K562 (cell line): Measurements from ENCODE around the gene GABRD. TPM values are rescaled to one million over a fixed set of nuclear protein-coding genes. Genes with fewer than 3 reads are reported as not detected.

Experiments used
- BRD4 ChIP-seq: fragments of 200-600 bp; sonication (generic); IDR thresholded peaks from 2 replicates; pipeline ENCODE4 v1.6.1; 2017; ENCODE audit warnings: inconsistent platforms
- ETV1 ChIP-seq: fragments of 450-650 bp; conservative IDR thresholded peaks from 2 replicates; pipeline ENCODE4 v1.6.1; 2016; ENCODE audit warnings: missing genetic modification characterization, control low read depth, low read depth, missing compliant biosample characterization
- HMBOX1 ChIP-seq: sonication (generic); IDR thresholded peaks from 2 replicates; pipeline ENCODE4 v1.6.1; 2016
- HNRNPUL1 ChIP-seq: fragments of 200-400 bp; formaldehyde crosslinking; IDR thresholded peaks from 2 replicates; pipeline ENCODE4 v1.6.1; 2017; ENCODE audit warnings: low read length
- MCM5 ChIP-seq: fragments of 450-650 bp; IDR thresholded peaks from 2 replicates; pipeline ENCODE4 v1.6.1; 2016; ENCODE audit warnings: low read depth
- NCOR1 ChIP-seq: fragments of 450-650 bp; IDR thresholded peaks from 2 replicates; pipeline ENCODE4 v1.6.1; 2016; ENCODE audit warnings: mild to moderate bottlenecking, moderate library complexity
- NELFE ChIP-seq: IDR thresholded peaks from 2 replicates; pipeline ENCODE4 v1.6.1; 2011; ENCODE audit warnings: mild to moderate bottlenecking; ENCODE audit not compliant: insufficient read depth, insufficient read length
- NEUROD1 ChIP-seq: fragments of 150-350 bp; IDR thresholded peaks from 2 replicates; pipeline ENCODE4 v1.6.1; 2014; ENCODE audit warnings: borderline replicate concordance, low read length, low read depth; ENCODE audit not compliant: partially characterized antibody
- PHF21A ChIP-seq: fragments of 450-650 bp; IDR thresholded peaks from 2 replicates; pipeline ENCODE4 v1.6.1; 2017; ENCODE audit warnings: low read depth, borderline replicate concordance
- RNF2 ChIP-seq: sonication (generic); IDR thresholded peaks from 2 replicates; pipeline ENCODE4 v1.6.1; 2016
- SMC3 ChIP-seq: conservative IDR thresholded peaks from 2 replicates; pipeline ENCODE4 v1.6.1; 2011; ENCODE audit warnings: low read depth, low read length, improper control_type of control experiment; ENCODE audit not compliant: insufficient read depth
- SRSF9 ChIP-seq: fragments of 200-400 bp; formaldehyde crosslinking; IDR thresholded peaks from 2 replicates; pipeline ENCODE4 v1.6.1; 2017; ENCODE audit warnings: low read depth, low read length, borderline replicate concordance
- TEAD4 ChIP-seq, 2 experiments: sonication (generic) in 1 of 2; formaldehyde crosslinking in 1 of 2; IDR thresholded peaks; 2 replicates each; pipeline versions ENCODE4 v1.6.1 to v1.8.0; 2012 to 2022; ENCODE audit warnings: borderline replicate concordance in 1 of 2, inconsistent platforms in 1 of 2, low read length in 1 of 2, mild to moderate bottlenecking in 1 of 2, missing genetic modification reagents in 1 of 2
- ZBTB26 ChIP-seq: fragments of 450-650 bp; formaldehyde crosslinking; IDR thresholded peaks from 2 replicates; pipeline ENCODE4 v1.4.0; 2022; ENCODE audit warnings: missing genetic modification characterization
- ZKSCAN8 ChIP-seq: fragments of 200-800 bp; sonication (Bioruptor generic); IDR thresholded peaks from 2 replicates; pipeline ENCODE4 v1.6.1; 2016; ENCODE audit warnings: missing genetic modification characterization, missing compliant biosample characterization
- ZNF224 ChIP-seq: sonication (generic); formaldehyde crosslinking; IDR thresholded peaks from 2 replicates; pipeline ENCODE4 v1.8.0; 2022; ENCODE audit warnings: mild to moderate bottlenecking, missing genetic modification reagents
- polyA plus RNA-seq, 8 experiments: library from polyadenylated mRNA; depleted of rRNA in 4 of 8; stranded (reverse) in 5 of 8; unstranded in 3 of 8; fragments of >200 nt; fragmentation: Nextera tagmentation in 2 of 8; fragmentation: Illumina TruSeq in 1 of 8; extraction: Ambion mirVana in 2 of 8; extraction: Trizol in 1 of 8; gene quantifications; 2 replicates each; pipeline versions ENCODE4 v1.2.1 to v1.2.3, GENCODE V29; 2011 to 2014; ENCODE audit warnings: inconsistent platforms in 1 of 8, missing spikeins in 1 of 8
- total RNA-seq, 7 experiments: library from RNA; depleted of rRNA in 6 of 7; stranded (reverse); fragments of >200 nt in 6 of 7; fragmentation: Illumina TruSeq in 2 of 7; extraction: Trizol in 2 of 7; gene quantifications; 2 replicates each; pipeline versions ENCODE4 v1.2.1 to v1.2.3, GENCODE V29; 2011 to 2021; ENCODE audit warnings: low replicate concordance in 1 of 7
- TF ChIP-seq, protein P1 (sequence below): fragments of 150-350 bp; IDR thresholded peaks from 2 replicates; pipeline ENCODE4 v1.6.1; 2014; ENCODE audit warnings: low read depth, mild to moderate bottlenecking, low read length, borderline replicate concordance
- TF ChIP-seq, protein P2 (sequence below): fragments of 450-650 bp; conservative IDR thresholded peaks from 2 replicates; pipeline ENCODE4 v1.6.1; 2016; ENCODE audit warnings: missing genetic modification characterization, low read depth, mild to moderate bottlenecking, control low read depth, missing compliant biosample characterization
- TF ChIP-seq, protein P3 (sequence below): fragments of 250-450 bp; sonication (Bioruptor Pico); IDR thresholded peaks from 2 replicates; pipeline ENCODE4 v1.9.0; 2021; ENCODE audit warnings: mild to moderate bottlenecking
- TF ChIP-seq, protein P4 (sequence below): IDR thresholded peaks from 3 replicates; pipeline ENCODE4 v1.6.1; 2011; ENCODE audit warnings: borderline replicate concordance, mild to moderate bottlenecking; ENCODE audit not compliant: insufficient read length, insufficient read depth

GABRD gene
- total and polyA plus RNA-seq, 9 of the 15 experiments (the other 6 are each of a cell fraction or from before 2014, with no cell fraction given), result 0.07 TPM; not detected in 8

- TF ChIP-seq, protein P1, sequence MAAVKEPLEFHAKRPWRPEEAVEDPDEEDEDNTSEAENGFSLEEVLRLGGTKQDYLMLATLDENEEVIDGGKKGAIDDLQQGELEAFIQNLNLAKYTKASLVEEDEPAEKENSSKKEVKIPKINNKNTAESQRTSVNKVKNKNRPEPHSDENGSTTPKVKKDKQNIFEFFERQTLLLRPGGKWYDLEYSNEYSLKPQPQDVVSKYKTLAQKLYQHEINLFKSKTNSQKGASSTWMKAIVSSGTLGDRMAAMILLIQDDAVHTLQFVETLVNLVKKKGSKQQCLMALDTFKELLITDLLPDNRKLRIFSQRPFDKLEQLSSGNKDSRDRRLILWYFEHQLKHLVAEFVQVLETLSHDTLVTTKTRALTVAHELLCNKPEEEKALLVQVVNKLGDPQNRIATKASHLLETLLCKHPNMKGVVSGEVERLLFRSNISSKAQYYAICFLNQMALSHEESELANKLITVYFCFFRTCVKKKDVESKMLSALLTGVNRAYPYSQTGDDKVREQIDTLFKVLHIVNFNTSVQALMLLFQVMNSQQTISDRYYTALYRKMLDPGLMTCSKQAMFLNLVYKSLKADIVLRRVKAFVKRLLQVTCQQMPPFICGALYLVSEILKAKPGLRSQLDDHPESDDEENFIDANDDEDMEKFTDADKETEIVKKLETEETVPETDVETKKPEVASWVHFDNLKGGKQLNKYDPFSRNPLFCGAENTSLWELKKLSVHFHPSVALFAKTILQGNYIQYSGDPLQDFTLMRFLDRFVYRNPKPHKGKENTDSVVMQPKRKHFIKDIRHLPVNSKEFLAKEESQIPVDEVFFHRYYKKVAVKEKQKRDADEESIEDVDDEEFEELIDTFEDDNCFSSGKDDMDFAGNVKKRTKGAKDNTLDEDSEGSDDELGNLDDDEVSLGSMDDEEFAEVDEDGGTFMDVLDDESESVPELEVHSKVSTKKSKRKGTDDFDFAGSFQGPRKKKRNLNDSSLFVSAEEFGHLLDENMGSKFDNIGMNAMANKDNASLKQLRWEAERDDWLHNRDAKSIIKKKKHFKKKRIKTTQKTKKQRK, result no peak
- TF ChIP-seq, protein P2, sequence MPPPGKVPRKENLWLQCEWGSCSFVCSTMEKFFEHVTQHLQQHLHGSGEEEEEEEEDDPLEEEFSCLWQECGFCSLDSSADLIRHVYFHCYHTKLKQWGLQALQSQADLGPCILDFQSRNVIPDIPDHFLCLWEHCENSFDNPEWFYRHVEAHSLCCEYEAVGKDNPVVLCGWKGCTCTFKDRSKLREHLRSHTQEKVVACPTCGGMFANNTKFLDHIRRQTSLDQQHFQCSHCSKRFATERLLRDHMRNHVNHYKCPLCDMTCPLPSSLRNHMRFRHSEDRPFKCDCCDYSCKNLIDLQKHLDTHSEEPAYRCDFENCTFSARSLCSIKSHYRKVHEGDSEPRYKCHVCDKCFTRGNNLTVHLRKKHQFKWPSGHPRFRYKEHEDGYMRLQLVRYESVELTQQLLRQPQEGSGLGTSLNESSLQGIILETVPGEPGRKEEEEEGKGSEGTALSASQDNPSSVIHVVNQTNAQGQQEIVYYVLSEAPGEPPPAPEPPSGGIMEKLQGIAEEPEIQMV (tag), result no peak
- TF ChIP-seq NEUROD1 (no peak), ZBTB26 (CRISPR knock-in tag) (no peak), SRSF9 (no peak), ZKSCAN8 (peak; percentile 31; the same call in 1 of the 2 replicates), NCOR1 (no peak), BRD4 (peak; percentile 79; the same call in 1 of the 2 replicates), HNRNPUL1 (no peak), ZNF224 (CRISPR knock-in tag) (no peak), MCM5 (no peak), HMBOX1 (no peak), NELFE (no peak), ETV1 (tag) (peak; percentile 88), PHF21A (no peak), RNF2 (peak; percentile 83; the same call in 1 of the 2 replicates), TEAD4 (IDR thresholded peaks at IDR 0.05; ENCODE audit: low read length) (peak; percentile 41; the same call in 1 of the 2 replicates), TEAD4 (CRISPR knock-in tag; IDR thresholded peaks at IDR 0.05; ENCODE audit: borderline replicate concordance) (no peak), SMC3 (no peak)
- TF ChIP-seq, protein P3, sequence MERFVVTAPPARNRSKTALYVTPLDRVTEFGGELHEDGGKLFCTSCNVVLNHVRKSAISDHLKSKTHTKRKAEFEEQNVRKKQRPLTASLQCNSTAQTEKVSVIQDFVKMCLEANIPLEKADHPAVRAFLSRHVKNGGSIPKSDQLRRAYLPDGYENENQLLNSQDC (CRISPR knock-in tag), result no peak
- TF ChIP-seq, protein P4, sequence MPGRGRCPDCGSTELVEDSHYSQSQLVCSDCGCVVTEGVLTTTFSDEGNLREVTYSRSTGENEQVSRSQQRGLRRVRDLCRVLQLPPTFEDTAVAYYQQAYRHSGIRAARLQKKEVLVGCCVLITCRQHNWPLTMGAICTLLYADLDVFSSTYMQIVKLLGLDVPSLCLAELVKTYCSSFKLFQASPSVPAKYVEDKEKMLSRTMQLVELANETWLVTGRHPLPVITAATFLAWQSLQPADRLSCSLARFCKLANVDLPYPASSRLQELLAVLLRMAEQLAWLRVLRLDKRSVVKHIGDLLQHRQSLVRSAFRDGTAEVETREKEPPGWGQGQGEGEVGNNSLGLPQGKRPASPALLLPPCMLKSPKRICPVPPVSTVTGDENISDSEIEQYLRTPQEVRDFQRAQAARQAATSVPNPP, result no peak
Observed at GRCh38 chr1:1996207-1996651, 22.9 kb upstream of the GABRD start (continued).
